Right atrium auricular region (tissue), 2 donors: Measurements from ENCODE around the gene DNMT3A. TPM values are rescaled to one million over a fixed set of nuclear protein-coding genes. Genes with fewer than 3 reads are reported as not detected.

Experiments used
- DNase-seq: peaks from one replicate; pipeline ENCODE4 v3.0.0-alpha.2; 2019; ENCODE audit warnings: low spot score
- H3K27ac ChIP-seq, 2 donors: fragments of 200-600 bp; sonication (generic); 1 replicate in 1 of 2; 2 replicates in 1 of 2; pipeline ENCODE4 v1.5.1; 2016 to 2019
- H3K27me3 ChIP-seq, 2 donors: fragments of 200-600 bp; sonication (generic); one replicate each; pipeline versions ENCODE4 v1.5.1 to v1.6.0; 2017 to 2019
- H3K36me3 ChIP-seq: fragments of 200-600 bp; sonication (generic); one replicate; pipeline ENCODE4 v1.5.1; 2016
- H3K4me1 ChIP-seq, 2 donors: fragments of 200-600 bp; sonication (generic); one replicate each; pipeline versions ENCODE4 v1.5.1 to v1.6.0; 2017 to 2019
- H3K4me3 ChIP-seq, 2 donors: fragments of 200-600 bp; sonication (generic); 1 replicate in 1 of 2; 2 replicates in 1 of 2; pipeline ENCODE4 v1.5.1; 2017 to 2019; ENCODE audit warnings: mild to moderate bottlenecking in 1 of 2, moderate library complexity in 1 of 2
- H3K9me3 ChIP-seq, 2 donors: fragments of 200-600 bp; sonication (generic); one replicate each; pipeline ENCODE4 v1.5.1; 2019
- CTCF ChIP-seq, 2 donors: fragments of 200-600 bp; sonication (generic); IDR thresholded peaks; one replicate each; pipeline ENCODE4 v1.5.1; 2019; ENCODE audit warnings: antibody characterized with exemption in 2 of 2
- total RNA-seq, 2 donors: library from RNA; depleted of rRNA; stranded (reverse); fragments of >200 nt; gene quantifications; one replicate each; pipeline ENCODE4 v1.1.0, GENCODE V29; 2016

DNMT3A gene
- total RNA-seq, 2 donors from 2014 or later = 6.0 to 8.1 TPM

DNA sequence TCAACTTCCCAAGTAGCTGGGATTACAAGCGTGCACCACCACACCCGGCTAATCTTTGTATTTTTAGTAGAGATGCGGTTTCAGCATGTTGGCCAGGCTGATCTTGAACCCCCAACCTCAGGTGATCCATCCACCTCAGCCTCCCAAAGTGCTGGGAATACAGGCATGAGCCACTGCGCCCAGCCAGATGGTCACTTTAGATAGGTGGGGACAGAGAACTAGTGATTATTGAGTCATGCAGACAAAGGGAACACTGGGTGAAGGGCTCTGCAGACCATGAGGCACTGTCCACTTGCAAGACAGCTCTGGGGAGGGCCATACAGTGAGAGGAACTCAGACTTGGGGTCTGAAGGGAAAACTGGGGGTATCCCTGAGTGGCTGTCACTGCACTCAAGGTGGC lies 114.9 kb downstream of the DNMT3A start:
- Histone ChIP-seq H3K27ac (no peak overlapping the region), H3K4me3 (no peak overlapping the region), H3K9me3 (no peaks in the 10 kb centered on the region), H3K4me1 (peaks cover 0 to 29% of the 10 kb centered on the region in 2 donors), H3K27me3 (no peaks in the 10 kb centered on the region), H3K36me3 (peaks cover 2% of the 10 kb centered on the region)
- TF ChIP-seq CTCF (IDR thresholded peaks at IDR 0.05) = no peak
- DNase-seq = no peak

DNA sequence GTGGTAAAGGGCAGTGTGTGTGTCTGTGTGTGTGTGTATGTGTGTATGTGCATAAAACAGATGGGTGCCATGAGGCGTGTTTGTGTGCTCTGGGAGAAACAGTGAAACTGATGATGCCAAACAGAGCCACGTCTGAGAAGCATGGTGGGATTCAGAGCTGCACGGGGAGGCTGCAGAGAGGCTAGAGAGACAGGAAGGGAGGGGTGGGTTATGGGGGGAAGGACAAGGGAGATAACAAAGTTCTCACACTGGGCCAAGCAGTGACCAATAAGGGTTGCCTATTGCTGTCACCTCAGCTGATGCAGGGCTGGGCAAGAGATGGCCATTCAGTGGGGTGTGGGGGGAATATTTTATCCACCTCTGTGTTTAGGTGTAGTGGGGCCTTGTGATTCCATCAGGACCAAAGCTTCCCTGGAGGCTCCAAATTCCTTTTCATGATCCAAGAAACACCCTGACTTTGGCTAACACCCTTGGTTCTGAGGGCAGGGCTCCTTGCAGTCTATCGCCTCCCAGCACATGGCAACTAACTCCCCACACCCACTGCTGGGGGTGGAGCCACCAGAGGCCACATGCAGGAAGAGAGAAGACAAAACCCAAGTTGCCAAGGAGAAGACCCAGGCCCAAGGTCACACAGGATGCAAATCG lies 119.1 kb downstream of the DNMT3A start:
- TF ChIP-seq CTCF (IDR thresholded peaks at IDR 0.05) = no peak
- no peak for DNase-seq
- no peak overlapping the region for H3K27ac ChIP-seq
- H3K9me3 ChIP-seq = no peaks in the 10 kb centered on the region
- H3K27me3 ChIP-seq = no peaks in the 10 kb centered on the region
- H3K4me1 ChIP-seq = no peaks in the 10 kb centered on the region
- no peak overlapping the region for H3K4me3 ChIP-seq
- no peaks in the 10 kb centered on the region for H3K36me3 ChIP-seq

- H3K36me3 ChIP-seq = no peaks in the 10 kb centered on the region
- TF ChIP-seq CTCF (IDR thresholded peaks at IDR 0.05) = no peak
- H3K4me1 ChIP-seq = peaks cover 0 to 2% of the 10 kb centered on the region in 2 donors
- H3K9me3 ChIP-seq = no peaks in the 10 kb centered on the region
- no peaks in the 10 kb centered on the region for H3K27me3 ChIP-seq
- H3K27ac ChIP-seq = no peak overlapping the region
- no peak for DNase-seq
- H3K4me3 ChIP-seq = no peak overlapping the region
These were observed 120.1 kb downstream of the DNMT3A start for GRCh38 chr2:25221579-25221978.

GRCh38 chr2:25220313-25220712 lies 121.4 kb downstream of the DNMT3A start:
- no peak for DNase-seq
- no peaks in the 10 kb centered on the region for H3K9me3 ChIP-seq
- no peaks in the 10 kb centered on the region for H3K27me3 ChIP-seq
- H3K4me1 ChIP-seq = peaks cover 0 to 6% of the 10 kb centered on the region in 2 donors
- no peaks in the 10 kb centered on the region for H3K36me3 ChIP-seq
- no peak overlapping the region for H3K4me3 ChIP-seq
- no peak overlapping the region for H3K27ac ChIP-seq
- no peak for TF ChIP-seq CTCF (IDR thresholded peaks at IDR 0.05)

- DNase-seq = no peak
- no peaks in the 10 kb centered on the region for H3K36me3 ChIP-seq
- H3K27ac ChIP-seq = no peak overlapping the region
- no peak overlapping the region for H3K4me3 ChIP-seq
- no peaks in the 10 kb centered on the region for H3K27me3 ChIP-seq
- H3K9me3 ChIP-seq = no peaks in the 10 kb centered on the region
- no peak for TF ChIP-seq CTCF (IDR thresholded peaks at IDR 0.05)
- peaks cover 0 to 6% of the 10 kb centered on the region in 2 donors for H3K4me1 ChIP-seq
These were observed 122.1 kb downstream of the DNMT3A start for GRCh38 chr2:25219621-25220020.

DNA sequence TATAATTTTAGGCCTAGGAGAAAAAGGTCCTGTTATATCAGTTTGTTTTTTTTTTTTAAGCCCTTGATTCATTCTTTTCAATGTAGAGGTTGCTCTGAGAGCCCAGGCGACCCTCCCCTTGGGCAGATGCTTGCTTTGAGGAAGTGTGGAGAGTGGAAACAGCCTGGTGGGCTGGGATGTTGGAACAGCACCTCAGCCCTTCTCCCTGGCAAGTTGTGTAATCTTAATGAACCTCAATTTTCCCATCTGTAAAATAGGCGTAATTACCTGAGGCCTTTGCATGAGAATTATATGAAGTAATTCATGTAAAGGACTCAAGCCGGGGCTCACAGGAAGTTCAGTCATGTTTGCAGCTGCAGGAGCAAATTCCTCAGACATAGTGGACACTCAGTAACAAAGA lies 123.6 kb downstream of the DNMT3A start:
- Histone ChIP-seq H3K4me3 (no peak overlapping the region), H3K27me3 (no peaks in the 10 kb centered on the region), H3K9me3 (no peaks in the 10 kb centered on the region), H3K36me3 (no peaks in the 10 kb centered on the region), H3K27ac (no peak overlapping the region), H3K4me1 (peaks cover 0 to 6% of the 10 kb centered on the region in 2 donors)
- DNase-seq = no peak
- no peak for TF ChIP-seq CTCF (IDR thresholded peaks at IDR 0.05)
